ENCODE results near the gene HBA2. TPM values are rescaled to one million over a fixed set of nuclear protein-coding genes. Genes with fewer than 3 reads are reported as not detected.

The HBA2 gene
- total and polyA plus RNA-seq, 8 donors: 1.1 to 39.5 (median 4.3) TPM

- WGBS, 2 donors: 90 to 95% methylated on average over 7 of the region's 7 CpGs
Measured at GRCh38 chr16:132120-132519, 40.6 kb upstream of the HBA2 start.

GRCh38 chr16:133716-134115 is 39.0 kb upstream of the HBA2 start:
- Histone ChIP-seq H3K9me3 (no peaks in the 10 kb centered on the region), H3K36me3 (no peaks in the 10 kb centered on the region), H3K4me3 (no peak overlapping the region), H3K27me3 (no peaks in the 10 kb centered on the region), H3K4me1 (peaks cover 0 to 4% (median 0%) of the 10 kb centered on the region in 3 donors), H3K27ac (no peak overlapping the region)
- ATAC-seq (no peak), DNase-seq (no peak), FAIRE-seq (no peak)
- WGBS, 2 donors: 89 to 92% methylated on average over 2 of the region's 2 CpGs
- intact Hi-C loops (cut with DNase I): no loop called here
- no peak for TF ChIP-seq CTCF (IDR thresholded peaks at IDR 0.05)

More at GRCh38 chr16:132120-132519, 40.6 kb upstream of the HBA2 start:
- Histone ChIP-seq H3K9me3 (no peaks in the 10 kb centered on the region), H3K27me3 (no peaks in the 10 kb centered on the region), H3K36me3 (no peaks in the 10 kb centered on the region), H3K27ac (no peak overlapping the region), H3K4me1 (peaks cover 0 to under 1% (median 0%) of the 10 kb centered on the region in 3 donors), H3K4me3 (no peak overlapping the region)
- TF ChIP-seq CTCF (IDR thresholded peaks at IDR 0.05): no peak
- ATAC-seq (no peak), DNase-seq (no peak), FAIRE-seq (no peak)
- intact Hi-C loops (cut with DNase I): no loop called here

GRCh38 chr16:138049-138417 is 34.6 kb upstream of the HBA2 start:
- DNase-seq: peak; percentile 28 to 78 (median 46)
- intact Hi-C loops (cut with DNase I): no loop called here
- 1 to 2% methylated on average over 22 to 30 of the region's 30 CpGs for WGBS, 2 donors
- H3K27ac ChIP-seq: no peak overlapping the region
- no peaks in the 10 kb centered on the region for H3K36me3 ChIP-seq
- TF ChIP-seq CTCF (IDR thresholded peaks at IDR 0.05): no peak
- H3K27me3 ChIP-seq: no peaks in the 10 kb centered on the region
- no peaks in the 10 kb centered on the region for H3K9me3 ChIP-seq
- H3K4me1 ChIP-seq: peaks cover 0 to 4% (median 0%) of the 10 kb centered on the region in 3 donors
- H3K4me3 ChIP-seq: peak overlapping the region; percentile 30 to 82 (median 52)
- ATAC-seq: peak; percentile 16 to 51 (median 34)
- FAIRE-seq: no peak

- Histone ChIP-seq H3K4me1 (peaks cover 0 to 4% (median 0%) of the 10 kb centered on the region in 3 donors), H3K4me3 (no peak overlapping the region), H3K27ac (no peak overlapping the region), H3K9me3 (no peaks in the 10 kb centered on the region), H3K36me3 (no peaks in the 10 kb centered on the region), H3K27me3 (no peaks in the 10 kb centered on the region)
- WGBS, 2 donors: 65 to 70% methylated on average over 10 of the region's 10 CpGs
- FAIRE-seq (no peak), DNase-seq (no peak), ATAC-seq (no peak)
- no peak for TF ChIP-seq CTCF (IDR thresholded peaks at IDR 0.05)
- intact Hi-C loops (cut with DNase I): no loop called here
Measured at GRCh38 chr16:140175-140857, 32.4 kb upstream of the HBA2 start.

- FAIRE-seq (no peak), ATAC-seq (no peak), DNase-seq (no peak)
- TF ChIP-seq CTCF (IDR thresholded peaks at IDR 0.05): no peak
- Histone ChIP-seq H3K27ac (no peak overlapping the region), H3K9me3 (no peaks in the 10 kb centered on the region), H3K27me3 (no peaks in the 10 kb centered on the region), H3K4me1 (no peaks in the 10 kb centered on the region), H3K4me3 (no peak overlapping the region), H3K36me3 (no peaks in the 10 kb centered on the region)
- intact Hi-C loops (cut with DNase I): no loop called here
- WGBS, 2 donors: 63 to 71% methylated on average over 12 of the region's 12 CpGs
Measured at GRCh38 chr16:142405-142967, 30.2 kb upstream of the HBA2 start.

All from pancreas (tissue), 10 donors.